Fibroblast of gingiva (primary cell): ENCODE measurements around the gene THAP8.

Experiments
- DNase-seq: peaks from one replicate; pipeline ENCODE4 v3.0.0-alpha.2; 2011; ENCODE audit warnings: low read depth

Gene THAP8

DNA sequence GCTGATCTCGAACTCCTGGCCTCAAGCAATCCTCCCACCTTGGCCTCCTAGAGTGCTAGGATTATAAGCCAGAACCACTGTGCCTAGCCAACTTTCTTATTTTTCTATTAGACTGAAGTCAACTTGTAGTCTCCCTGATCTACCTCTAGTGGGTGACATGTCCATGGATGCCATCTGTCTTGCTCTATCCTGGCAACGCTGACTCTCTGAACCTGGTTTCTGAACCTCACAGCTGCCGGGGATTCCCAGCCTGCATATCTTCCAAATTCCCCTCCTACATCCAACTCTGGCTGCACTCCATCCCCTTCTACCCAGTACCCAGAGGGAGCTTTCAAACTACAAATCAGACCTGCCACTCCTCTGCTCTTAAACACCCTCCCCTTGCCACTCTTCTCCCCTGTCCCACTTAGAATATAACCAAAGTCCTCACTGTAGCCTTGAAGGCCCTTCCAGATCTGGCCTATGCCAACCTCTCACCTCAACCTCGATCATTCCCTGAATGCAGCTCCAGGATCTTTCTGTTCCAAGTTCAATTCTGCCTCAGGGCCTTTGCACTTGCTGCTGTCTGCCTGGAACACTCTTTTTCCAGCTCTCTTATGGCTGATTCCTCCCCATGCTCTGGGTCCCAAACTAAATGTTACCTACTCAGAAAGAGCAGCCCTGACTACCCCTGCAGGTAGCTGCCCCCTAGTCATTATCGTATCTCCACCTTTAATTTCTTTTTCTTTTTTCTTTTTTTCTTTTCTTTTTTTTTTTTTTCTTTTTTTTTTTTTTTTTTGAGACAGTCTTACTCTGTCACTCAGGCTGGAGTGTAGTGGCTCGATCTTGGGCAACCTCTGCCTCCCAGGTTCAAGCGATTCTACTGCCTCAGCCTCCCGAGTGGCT lies 23.6 kb downstream of the THAP8 start:
- DNase-seq: peak; percentile 66

- DNase-seq: no peak
Measured at GRCh38 chr19:36028313-36029041, 25.6 kb downstream of the THAP8 start.

GRCh38 chr19:36027696-36028095 lies 26.4 kb downstream of the THAP8 start:
- no peak for DNase-seq

GRCh38 chr19:36026091-36026876 lies 27.8 kb downstream of the THAP8 start:
- DNase-seq: no peak

DNA sequence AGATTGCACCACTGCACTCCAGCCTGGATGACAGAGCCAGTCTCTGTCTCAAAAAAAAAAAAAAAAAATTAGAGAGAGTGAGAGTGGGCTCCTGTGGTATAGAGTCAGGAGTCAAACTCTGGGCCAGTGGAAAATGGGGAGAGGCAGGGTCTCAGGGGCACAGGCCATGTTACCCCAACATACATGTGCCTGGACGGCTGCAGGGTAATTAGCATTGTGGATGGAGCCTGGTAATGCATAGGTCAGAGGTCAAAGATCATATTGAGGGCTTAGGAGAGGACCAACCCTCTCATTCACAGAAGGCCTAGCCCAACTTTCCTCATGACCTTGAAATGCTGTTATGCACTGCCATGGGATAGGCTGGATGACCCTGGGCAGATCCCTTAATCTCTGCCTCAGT lies 28.5 kb downstream of the THAP8 start:
- DNase-seq: no peak

GRCh38 chr19:36023432-36023831 lies 30.7 kb downstream of the THAP8 start:
- DNase-seq: no peak

- no peak for DNase-seq
Measured at GRCh38 chr19:36019061-36019670, 34.9 kb downstream of the THAP8 start.

- peak; percentile 98 for DNase-seq
Measured at GRCh38 chr19:36014012-36014924, 39.8 kb downstream of the THAP8 start, which contains the start of gene ALKBH6. Gene ALKBH6 (minus strand): TSS chr19:36014213. CDS start chr19:36013397, 816 bp downstream.

DNA sequence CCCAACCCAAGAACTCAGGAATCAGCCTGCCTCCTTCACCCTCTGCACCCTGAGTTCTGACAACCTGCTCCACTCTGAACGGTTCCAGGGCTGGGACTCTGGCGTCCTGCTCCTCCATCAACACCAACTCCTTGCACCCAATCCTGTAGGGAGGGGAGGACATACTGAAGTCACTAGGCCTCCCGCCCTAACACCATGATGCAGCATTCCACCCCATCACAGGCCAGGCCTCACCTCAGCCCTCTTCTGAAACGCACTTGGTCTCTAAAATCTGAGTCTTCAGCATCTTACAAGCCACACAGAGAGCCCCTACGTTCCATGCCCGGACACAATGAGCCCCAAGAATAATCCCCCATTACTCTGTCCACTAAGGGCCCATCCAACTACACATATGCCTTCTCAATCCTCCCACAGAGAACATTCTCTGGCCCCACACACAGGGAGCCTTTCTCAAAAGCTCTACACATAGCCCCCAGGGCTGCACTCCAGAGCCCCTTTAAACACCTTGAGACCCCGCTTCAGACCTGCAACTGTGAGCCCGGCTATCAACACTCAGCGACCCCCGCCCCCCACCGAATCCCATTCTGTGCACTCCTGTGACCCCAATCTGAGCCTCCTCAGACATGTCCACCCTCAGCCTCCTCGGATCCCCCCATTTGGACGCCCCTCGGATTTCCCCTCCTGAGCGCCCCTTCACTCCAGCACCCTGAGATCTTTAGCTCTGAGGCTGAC lies 40.6 kb downstream of the THAP8 start:
- no peak for DNase-seq

- DNase-seq: no peak
Measured at GRCh38 chr19:36010402-36010801, 43.7 kb downstream of the THAP8 start.

DNA sequence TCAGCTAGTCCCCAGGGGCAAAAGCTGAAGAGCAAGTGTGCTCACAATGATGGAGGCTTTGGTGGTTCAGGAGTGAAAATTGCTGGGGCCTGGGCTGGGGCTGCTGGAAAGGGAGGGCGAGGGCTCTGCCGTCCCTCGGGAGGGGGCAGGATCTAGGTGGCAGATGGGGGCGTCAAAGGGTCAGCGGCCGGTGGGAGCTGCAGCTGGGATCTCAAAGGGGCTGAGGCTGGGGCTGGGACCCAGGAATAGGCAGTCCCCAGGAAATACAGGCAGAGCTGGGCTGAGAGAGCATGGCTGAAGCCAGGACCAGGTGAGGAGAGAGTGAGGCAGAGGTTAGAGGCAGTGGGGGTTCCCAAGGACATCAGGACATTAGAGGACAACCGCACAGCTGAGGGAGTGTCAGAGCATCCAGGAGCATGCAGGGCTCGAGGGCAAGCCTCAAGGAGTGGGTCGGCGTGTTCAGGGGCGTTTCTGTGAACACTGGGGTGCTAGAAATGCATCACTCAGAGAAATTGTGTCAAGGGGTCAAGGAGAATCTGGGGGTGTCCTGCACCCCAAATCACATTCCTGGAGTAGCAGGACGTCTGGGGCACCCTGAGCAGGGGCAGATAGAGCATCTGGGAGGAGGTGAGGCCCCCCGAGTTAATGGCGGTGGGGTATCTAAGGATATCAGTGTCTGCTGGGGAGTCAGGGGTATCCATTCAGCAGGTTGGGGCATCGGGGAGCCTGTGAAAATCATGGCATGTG lies 44.3 kb downstream of the THAP8 start:
- DNase-seq: no peak

DNA sequence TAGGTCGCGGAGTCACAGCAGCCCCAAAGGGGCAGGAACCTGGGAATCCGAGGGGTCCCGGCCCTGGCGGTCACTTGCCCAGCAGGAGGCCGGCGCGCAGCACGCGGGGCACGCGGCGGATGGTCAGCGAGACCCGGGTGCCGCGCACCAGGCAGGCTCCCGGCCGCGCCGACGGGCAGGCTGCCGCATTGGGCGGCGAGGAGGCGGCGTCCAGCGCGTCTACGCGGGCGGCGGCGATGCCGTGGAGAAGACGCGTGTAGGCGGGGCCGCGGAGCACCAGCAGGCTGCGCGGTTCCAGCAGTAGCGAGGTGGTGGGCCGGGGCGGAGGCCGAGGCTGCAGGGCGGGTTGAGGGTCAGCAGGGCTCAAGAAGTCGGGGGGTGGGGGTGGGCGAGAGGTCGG lies 44.9 kb downstream of the THAP8 start:
- DNase-seq: peak; percentile 67

GRCh38 chr19:36008336-36008978 lies 45.6 kb downstream of the THAP8 start, which contains the start of gene SYNE4:
Gene SYNE4 (minus strand): TSS chr19:36008813. CDS start chr19:36008681, 132 bp downstream.
- DNase-seq: no peak

DNA sequence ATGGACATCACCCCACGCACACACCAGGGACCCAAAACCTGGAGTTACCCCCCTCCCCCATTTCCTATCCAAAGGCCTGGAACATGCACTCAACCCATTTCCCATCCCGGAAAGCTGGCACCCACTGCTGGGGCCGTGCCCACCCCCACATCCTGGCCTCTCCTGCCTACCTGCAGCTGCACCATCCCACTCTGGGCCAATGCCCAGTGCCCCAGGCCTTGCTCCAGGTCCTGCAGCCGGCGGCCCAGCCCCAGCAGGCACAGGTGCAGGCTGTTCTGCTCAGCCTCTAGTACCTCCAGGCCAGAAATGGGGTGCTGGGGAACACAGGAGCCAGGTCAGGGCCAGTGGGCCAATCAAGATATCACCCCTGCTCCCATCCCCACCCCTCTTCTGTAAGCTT lies 47.1 kb downstream of the THAP8 start:
- no peak for DNase-seq

- DNase-seq: no peak
Measured at GRCh38 chr19:36003284-36003683, 50.8 kb downstream of the THAP8 start.

GRCh38 chr19:36001605-36002004 lies 52.5 kb downstream of the THAP8 start:
- no peak for DNase-seq

DNA sequence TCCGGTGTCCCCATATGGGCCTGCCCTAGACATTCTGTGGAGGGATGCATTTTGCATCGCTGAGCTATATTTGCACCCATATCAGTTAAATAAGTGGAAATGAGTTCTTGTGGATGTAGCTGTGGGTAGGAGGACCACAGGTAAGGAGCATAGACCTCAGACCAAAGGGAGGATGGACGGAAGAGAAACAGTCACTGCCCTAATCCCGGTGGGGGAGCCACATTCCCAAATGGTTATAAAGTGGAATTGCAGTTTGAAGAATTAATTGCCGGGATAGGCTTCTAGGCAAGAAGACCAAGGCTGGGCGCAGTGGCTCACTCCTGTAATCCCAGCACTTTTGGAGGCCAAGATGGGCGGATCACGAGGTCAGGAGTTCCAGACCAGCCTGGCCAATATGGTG lies 57.3 kb downstream of the THAP8 start:
- no peak for DNase-seq

DNA sequence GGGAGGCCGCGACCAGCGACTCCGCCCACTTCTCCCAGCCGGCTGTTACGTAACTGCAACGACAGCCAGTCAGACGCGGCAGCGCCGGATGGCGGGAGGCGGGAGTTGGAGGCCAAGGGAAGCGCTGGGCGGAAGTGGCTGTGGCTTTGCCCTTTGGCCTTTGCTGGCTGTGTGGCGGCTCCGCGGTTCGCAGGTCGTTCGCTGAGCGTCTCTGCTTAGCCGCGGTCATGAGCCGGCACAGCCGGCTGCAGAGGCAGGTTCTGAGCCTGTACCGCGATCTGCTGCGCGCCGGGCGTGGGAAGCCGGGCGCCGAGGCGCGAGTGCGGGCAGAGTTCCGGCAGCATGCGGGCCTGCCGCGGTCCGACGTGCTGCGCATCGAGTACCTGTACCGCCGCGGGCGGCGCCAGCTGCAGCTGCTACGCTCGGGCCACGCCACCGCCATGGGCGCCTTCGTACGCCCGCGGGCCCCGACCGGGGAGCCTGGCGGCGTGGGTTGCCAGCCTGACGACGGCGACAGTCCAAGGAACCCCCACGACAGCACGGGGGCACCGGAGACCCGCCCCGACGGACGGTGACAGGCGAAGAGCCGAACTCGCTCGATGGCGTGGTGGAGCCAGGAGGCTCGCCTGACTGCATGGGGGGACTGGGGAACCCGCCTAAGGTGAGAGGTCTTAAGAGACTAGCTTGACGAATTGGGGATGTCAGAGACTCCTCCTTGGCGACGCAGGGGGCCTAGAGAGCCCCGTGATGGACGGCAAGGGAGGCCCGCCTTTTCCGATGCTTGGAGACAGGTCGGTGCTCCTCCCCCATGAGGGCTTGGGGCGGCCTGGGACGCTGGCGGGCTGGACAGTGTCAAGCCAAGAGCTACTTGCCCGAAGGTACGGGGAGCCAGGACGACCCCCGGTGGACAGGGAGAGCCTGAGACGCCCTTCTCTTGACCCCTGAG lies 58.8 kb downstream of the THAP8 start, which contains the start of gene SDHAF1:
TSS of gene SDHAF1 (plus strand) at position 141 of the 946 bp plus-strand sequence. CDS start at position 228, 87 bp downstream.
- DNase-seq: peak; percentile 90
